Measurements from ENCODE around the gene HOXA7. TPM values are rescaled to one million over a fixed set of nuclear protein-coding genes. Genes with fewer than 3 reads are reported as not detected.

Gene HOXA7
- total RNA-seq, 3 donors from 2014 or later: 4.6 to 8.8 (median 6.2) TPM

GRCh38 chr7:27161721-27162560 is 5.5 kb upstream of the HOXA7 start:
- DNase-seq (ENCODE audit: low spot score in 2 of 2): peak in 1 of 2 donors; percentile 55
- intact Hi-C loops (cut with DNase I; ENCODE audit: low total_unique reads): loop anchor here (5.0 kb wide), 1 partner anchor 795 kb away; no protein-coding TSS in a partner anchor
- peaks cover 3 to 37% of the 10 kb centered on the region in 2 donors for H3K27me3 ChIP-seq
- H3K9me3 ChIP-seq: no peaks in the 10 kb centered on the region
- H3K4me3 ChIP-seq: peak overlapping the region; percentile 57 to 85 (median 65)
- H3K36me3 ChIP-seq: no peaks in the 10 kb centered on the region
- peak overlapping the region; percentile 91 to 96 for H3K27ac ChIP-seq
- no peaks in the 10 kb centered on the region for H3K4me1 ChIP-seq
- TF ChIP-seq POLR2AphosphoS5 (IDR thresholded peaks at IDR 0.05) (no peak), POLR2A (IDR thresholded peaks at IDR 0.05) (no peak), CTCF (IDR thresholded peaks at IDR 0.05) (no peak)

- no peaks in the 10 kb centered on the region for H3K36me3 ChIP-seq
- peak overlapping the region; percentile 57 to 85 (median 65) for H3K4me3 ChIP-seq
- H3K9me3 ChIP-seq: no peaks in the 10 kb centered on the region
- peak in 1 of 2 donors; percentile 53 for DNase-seq (ENCODE audit: low spot score in 2 of 2)
- TF ChIP-seq POLR2A (IDR thresholded peaks at IDR 0.05) (no peak), POLR2AphosphoS5 (IDR thresholded peaks at IDR 0.05) (no peak), CTCF (IDR thresholded peaks at IDR 0.05) (no peak)
- no peaks in the 10 kb centered on the region for H3K4me1 ChIP-seq
- intact Hi-C loops (cut with DNase I; ENCODE audit: low total_unique reads): loop anchor here (5.0 kb wide), 1 partner anchor 794 kb away; no protein-coding TSS in a partner anchor
- peaks cover 3 to 32% of the 10 kb centered on the region in 2 donors for H3K27me3 ChIP-seq
- H3K27ac ChIP-seq: peak overlapping the region; percentile 91 to 96
Observed at GRCh38 chr7:27161214-27161720, 4.8 kb upstream of the HOXA7 start.

GRCh38 chr7:27160546-27161213 is 4.2 kb upstream of the HOXA7 start:
- Histone ChIP-seq H3K9me3 (no peaks in the 10 kb centered on the region), H3K4me3 (peak overlapping the region; percentile 57 to 85 (median 65)), H3K4me1 (no peaks in the 10 kb centered on the region), H3K36me3 (no peaks in the 10 kb centered on the region), H3K27ac (peak overlapping the region; percentile 91 to 96), H3K27me3 (peaks cover 6 to 32% of the 10 kb centered on the region in 2 donors)
- peak; percentile 87 to 91 for DNase-seq (ENCODE audit: low spot score in 2 of 2)
- intact Hi-C loops (cut with DNase I; ENCODE audit: low total_unique reads): loop anchor here (5.0 kb wide), 1 partner anchor 793 kb away; no protein-coding TSS in a partner anchor
- no peak for TF ChIP-seq POLR2A (IDR thresholded peaks at IDR 0.05)
- TF ChIP-seq POLR2AphosphoS5 (IDR thresholded peaks at IDR 0.05): peak in 2 of 3 donors; percentile 53 to 57
- peak; percentile 99 for TF ChIP-seq CTCF (IDR thresholded peaks at IDR 0.05)

- intact Hi-C loops (cut with DNase I; ENCODE audit: low total_unique reads): loop anchor here (5.0 kb wide), 1 partner anchor 793 kb away; no protein-coding TSS in a partner anchor
- peaks cover 6 to 29% of the 10 kb centered on the region in 2 donors for H3K27me3 ChIP-seq
- no peaks in the 10 kb centered on the region for H3K36me3 ChIP-seq
- H3K4me1 ChIP-seq: peaks cover 0 to 4% of the 10 kb centered on the region in 2 donors
- peak in 1 of 2 donors; percentile 50 for DNase-seq (ENCODE audit: low spot score in 2 of 2)
- TF ChIP-seq POLR2A (IDR thresholded peaks at IDR 0.05): no peak
- no peak for TF ChIP-seq CTCF (IDR thresholded peaks at IDR 0.05)
- TF ChIP-seq POLR2AphosphoS5 (IDR thresholded peaks at IDR 0.05): no peak
- H3K4me3 ChIP-seq: peak overlapping the region; percentile 57 to 85 (median 65)
- no peaks in the 10 kb centered on the region for H3K9me3 ChIP-seq
- H3K27ac ChIP-seq: peak overlapping the region; percentile 91 to 96
Observed at GRCh38 chr7:27160145-27160545, 3.7 kb upstream of the HOXA7 start.
